ENCODE data around the gene C10orf143. TPM values are rescaled to one million over a fixed set of nuclear protein-coding genes. Genes with fewer than 3 reads are reported as not detected.

C10orf143 gene
- total and polyA plus RNA-seq, 2 of the 4 experiments (the other 2 are of a cell fraction) = 0.36 to 0.60 TPM

GRCh38 chr10:130111852-130112180 is 1.2 kb upstream of the C10orf143 start:
- Histone ChIP-seq H2BK20ac (ENCODE audit: low read depth, low read length) (no peak overlapping the region), H2BK5ac (ENCODE audit: low read depth, low read length, poor library complexity, severe bottlenecking) (no peak overlapping the region), H4K8ac (ENCODE audit: low read depth in 2 of 2, low read length in 2 of 2) (peak overlapping the region; percentile 65 to 77), H3K4me3 (ENCODE audit: insufficient read depth, low read depth, low read length) (peak overlapping the region; percentile 71), H4K5ac (ENCODE audit: low read depth, low read length) (no peak overlapping the region; the same call in 1 of the 2 replicates), H3K18ac (ENCODE audit: low read depth, low read length) (no peak overlapping the region), H3K36me3 (ENCODE audit: control insufficient read depth, insufficient read depth, low read length) (no peaks in the 10 kb centered on the region), H2BK15ac (ENCODE audit: low read depth, low read length) (no peak overlapping the region), H2BK120ac (ENCODE audit: low read depth, low read length) (no peak overlapping the region), H3K4me2 (ENCODE audit: low read depth, low read length) (peak overlapping the region; percentile 32), H3K9me3 (ENCODE audit: control insufficient read depth, insufficient read depth, low read length) (no peaks in the 10 kb centered on the region), H3K4ac (ENCODE audit: low read depth, low read length) (no peak overlapping the region), H2AK9ac (replicated peaks; ENCODE audit: low read depth, low read length, poor library complexity) (no peak overlapping the region), H3K9ac (ENCODE audit: low read depth, low read length) (peak overlapping the region; percentile 50), H3K9me1 (ENCODE audit: insufficient read depth, low read length) (peaks cover 6% of the 10 kb centered on the region), H2AFZ (replicated peaks; ENCODE audit: low read length, poor library complexity) (peak overlapping the region; percentile 100), H3K56ac (ENCODE audit: extremely low read depth, insufficient read depth, low read length) (no peak overlapping the region), H2AK5ac (ENCODE audit: low read depth, low read length) (0 out of 2 replicates have a peak overlapping the region, but pooled peaks have one; percentile 17), H4K20me1 (ENCODE audit: insufficient read depth, low read length) (no peaks in the 10 kb centered on the region), H3K79me1 (ENCODE audit: low read depth in 1 of 2, low read length in 2 of 2) (peaks cover 7 to 33% of the 10 kb centered on the region in 2 experiments), H3K4me1 (ENCODE audit: control insufficient read depth, insufficient read depth, low read length) (no peaks in the 10 kb centered on the region), H3K27ac (ENCODE audit: insufficient read depth, low read length) (peak overlapping the region; percentile 53), H3K14ac (replicated peaks; ENCODE audit: low read depth, low read length) (peak overlapping the region; percentile 60), H4K91ac (ENCODE audit: insufficient read depth, low read depth, low read length) (no peak overlapping the region), H3K27me3 (ENCODE audit: control insufficient read depth, insufficient read depth, low read length) (no peaks in the 10 kb centered on the region), H3K23ac (ENCODE audit: low read depth, low read length) (peak overlapping the region; percentile 33)
- dilution Hi-C loops (cut with HindIII; ENCODE audit: low sequenced_read_pairs, unreplicated experiment) = no loop called here
- no TSS peak for BruUV-seq (replicated peaks)
- WGBS, 2 experiments (ENCODE audit: extremely low coverage in 2 of 2, insufficient read length in 1 of 2) = 64% methylated on average over 4 of the region's 6 CpGs; no CpG with 5 or more reads in 1 of the 2 experiments
- in situ Hi-C loops (cut with MboI; ENCODE audit: low sequenced_read_pairs) = no loop called here
- no peak for DNase-seq
- ATAC-seq (ENCODE audit: low read depth) = no peak
- TF ChIP-seq CTCF (conservative IDR thresholded peaks at IDR 0.05; ENCODE audit: low read depth, low read length) (no peak), POLR2A (IDR thresholded peaks at IDR 0.05; ENCODE audit: low read depth, low read length) (no peak)
- POLR2A ChIA-PET (ENCODE audit: unreplicated experiment) = no interaction called here
- CTCF ChIA-PET = interaction anchor here (2.5 kb wide), 1 partner anchor 16 kb away, joined by 10 read pairs; no protein-coding TSS in a partner anchor
- intact Hi-C loops (cut with micrococcal nuclease) = loop anchor here (1.0 to 5.0 kb wide), 4 partner anchors 24 to 645 kb away; partner anchors contain the start of genes GLRX3 and MGMT
